Hematopoietic multipotent progenitor cell treated with erythropoietin and hydrocortisone succinate and interleukin-3 and kit ligand, for 4 days (in vitro differentiated cells): ENCODE data around the gene HSPH1.

Source experiments
- DNase-seq: peaks from one replicate; pipeline ENCODE4 v3.0.0-alpha.2; 2015

The HSPH1 gene

DNA sequence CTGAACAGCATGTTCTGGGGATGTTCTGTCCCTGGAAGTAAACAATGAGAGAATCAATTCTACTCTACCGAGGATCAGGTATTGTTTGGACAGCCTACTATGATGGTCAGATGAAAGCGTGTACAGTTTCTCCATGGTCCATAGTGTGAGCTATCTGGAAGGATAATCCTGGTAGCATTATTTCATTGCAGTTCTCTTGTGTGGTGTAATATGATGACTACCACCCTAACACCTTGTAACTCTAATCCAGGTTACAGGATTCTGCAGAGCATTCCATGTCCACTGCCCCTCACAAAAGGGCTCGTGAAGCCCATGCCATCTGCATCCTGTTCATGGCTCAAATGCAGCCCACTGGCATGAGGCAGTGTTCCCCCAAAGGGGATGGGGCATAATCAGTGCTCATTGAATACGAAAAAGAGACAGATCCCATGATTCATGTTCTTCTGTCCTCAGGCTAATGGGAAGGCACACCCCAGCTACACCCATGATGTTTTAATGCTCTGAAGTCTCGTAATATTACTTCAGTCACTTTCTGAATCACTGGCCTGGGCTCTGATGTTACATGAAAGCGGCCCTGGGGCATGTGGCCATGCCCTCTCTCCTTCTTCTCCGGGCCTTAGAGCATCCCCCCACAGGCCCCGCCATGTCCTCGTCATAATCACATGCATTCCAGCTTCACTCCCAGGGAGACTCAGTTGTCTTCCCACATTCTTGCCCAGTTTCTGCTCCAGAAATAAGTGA lies 68.4 kb downstream of the HSPH1 start:
- DNase-seq, result no peak

DNA sequence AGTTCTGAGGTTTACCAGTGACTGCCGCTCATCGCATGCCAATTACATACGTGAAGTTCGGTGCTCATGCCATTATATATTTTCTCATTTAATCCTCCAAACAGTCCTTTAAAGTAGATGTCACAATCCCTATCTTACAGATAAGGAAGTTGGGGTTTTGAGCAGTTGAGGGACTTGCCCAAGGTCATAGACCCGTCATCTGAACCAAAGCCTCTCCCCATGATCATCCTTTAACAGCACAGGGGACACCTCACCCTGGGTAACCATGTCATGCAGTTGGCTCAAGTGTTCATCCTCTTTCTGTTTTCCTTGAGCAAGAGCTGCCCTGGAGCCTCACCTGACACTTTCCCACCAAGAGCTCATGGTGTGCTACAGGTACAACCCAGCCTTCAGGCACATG lies 69.1 kb downstream of the HSPH1 start:
- DNase-seq, result peak; percentile 9

DNA sequence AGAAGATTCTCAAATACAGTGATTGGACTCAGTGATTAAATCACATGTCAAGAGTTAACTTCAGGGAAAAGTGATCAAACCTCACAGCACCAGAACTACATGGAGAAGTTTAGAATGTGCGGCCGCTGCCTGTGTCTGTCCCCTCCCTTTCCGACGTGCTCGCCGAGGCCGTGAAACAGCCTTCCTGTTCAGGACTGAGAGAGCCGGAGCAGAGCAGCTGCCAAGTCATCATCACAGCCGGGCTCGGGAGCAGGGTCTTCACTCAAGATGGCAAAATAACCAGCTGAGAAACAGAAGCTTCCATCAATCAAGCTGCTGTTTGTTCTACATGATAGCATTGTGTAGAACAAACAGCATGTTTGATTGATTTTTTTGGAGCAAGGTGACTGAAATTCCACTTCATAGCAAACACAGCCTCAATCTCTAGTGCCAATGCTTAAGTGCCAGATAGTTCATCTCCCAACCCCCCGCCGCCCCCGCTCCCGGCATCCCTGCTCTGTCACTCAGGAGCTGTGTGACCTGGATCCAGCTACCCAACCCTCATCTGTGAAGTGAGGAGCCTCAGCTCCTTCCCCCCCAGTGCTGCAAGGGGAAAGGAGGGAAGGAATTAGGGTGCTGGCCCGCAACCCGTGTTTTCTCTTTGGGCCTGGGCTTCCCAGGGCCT lies 70.6 kb downstream of the HSPH1 start:
- peak; percentile 38 for DNase-seq

DNA sequence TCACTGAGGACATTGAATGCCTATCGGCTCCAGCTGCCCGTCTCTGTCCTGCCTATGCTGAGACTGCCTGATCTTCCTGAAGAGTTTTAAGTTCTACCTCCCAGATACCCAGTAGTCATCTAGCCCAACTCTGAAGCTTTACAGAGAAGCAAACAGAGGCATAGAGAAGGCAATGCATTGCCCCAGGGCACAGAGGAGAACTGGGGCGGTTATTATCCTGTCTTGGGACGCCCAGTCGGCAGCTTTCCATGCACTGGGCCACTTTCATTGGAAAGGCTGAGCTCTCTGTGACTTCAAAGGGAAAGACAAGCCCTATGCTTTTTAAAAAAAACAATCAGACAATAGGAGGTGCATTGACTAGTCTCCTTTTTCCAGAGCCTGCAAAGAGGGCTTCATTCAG lies 71.6 kb downstream of the HSPH1 start:
- DNase-seq, result no peak

DNA sequence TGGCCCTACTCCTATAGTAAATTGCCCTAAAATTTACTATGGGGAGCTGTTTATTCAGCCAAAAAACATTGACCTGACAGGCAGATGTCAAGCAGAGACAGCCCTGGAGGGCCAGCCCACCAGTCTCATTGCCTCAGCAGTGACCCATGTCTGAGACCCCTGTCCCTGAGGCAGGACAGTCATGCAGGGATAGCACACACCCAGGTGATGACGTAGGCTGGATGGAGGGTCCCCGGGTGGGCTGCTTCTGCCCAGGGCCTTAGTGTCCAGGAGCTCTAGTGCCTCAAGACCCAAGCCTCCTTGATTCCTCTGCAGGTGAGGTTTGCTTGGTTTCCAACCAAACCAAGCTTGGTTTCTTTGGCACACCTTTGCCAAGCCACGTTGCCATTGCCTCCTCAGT lies 72.1 kb downstream of the HSPH1 start:
- no peak for DNase-seq

DNA sequence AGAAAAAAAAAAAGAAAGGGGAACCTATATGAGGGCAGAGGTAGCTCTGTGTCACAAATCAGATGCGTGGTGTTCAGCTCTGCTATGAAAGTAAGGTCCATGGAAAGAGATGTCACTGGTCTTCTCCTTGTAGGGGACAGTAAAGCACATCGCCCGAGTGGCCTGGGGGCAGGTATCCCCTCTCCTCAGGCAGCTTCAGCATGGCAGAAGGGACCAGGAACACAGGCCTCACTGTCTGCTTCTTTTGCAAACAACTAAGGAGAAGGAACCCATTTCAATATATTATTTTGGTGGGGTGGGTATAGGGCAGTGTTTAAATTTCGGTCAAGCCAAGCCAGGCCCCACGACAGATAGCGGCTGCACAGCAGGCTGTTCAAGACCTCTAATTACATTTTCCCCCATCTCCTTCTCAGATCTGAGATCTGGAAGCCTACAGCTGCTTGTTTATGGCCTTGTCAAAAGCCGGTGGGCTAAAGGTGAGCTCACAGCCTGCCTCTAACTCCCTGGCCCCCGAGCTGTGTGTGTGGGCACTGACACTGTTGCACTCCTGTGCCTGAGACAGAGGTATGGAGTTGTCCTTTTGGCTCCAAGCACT lies 72.8 kb downstream of the HSPH1 start:
- DNase-seq, result no peak
